GM12878 (cell line): ENCODE data around the gene TRIM45. TPM values are rescaled to one million over a fixed set of nuclear protein-coding genes. Genes with fewer than 3 reads are reported as not detected.
A peak's percentile ranks its signal among the peaks of the same experiment; 100 is the strongest.

ENCODE experiments used
- ATAC-seq: fragments of 200-7000 bp; cut with Tn5 transposase; 3 replicates; pipeline ENCODE4 v1.9.1; 2020; ENCODE audit warnings: mild to moderate bottlenecking, moderate library complexity
- BruUV-seq: library from RNA; stranded (reverse); fragments of 400-500 nt; replicated peaks from 2 replicates; lab custom pipeline; 2021; lab: Mats Ljungman, UMichigan
- CTCF ChIA-PET: fragments of 300-600 bp; sonication (Branson Sonifier 250); formaldehyde crosslinking; extraction: SDS; loops from one replicate; lab custom pipeline; 2021; ENCODE audit warnings: inconsistent platforms; lab: Yijun Ruan, JAX
- POLR2A ChIA-PET: fragments of 350-600 bp; formaldehyde crosslinking; extraction: SDS; loops from one replicate; lab custom pipeline; 2021; ENCODE audit warnings: inconsistent platforms; lab: Charles Lee
- RAD21 ChIA-PET: fragments of 300-600 bp; sonication (Branson Sonifier 250); formaldehyde crosslinking; loops from one replicate; lab custom pipeline; 2023; ENCODE audit warnings: antibody characterized with exemption; ENCODE audit not compliant: unreplicated experiment; lab: Charles Lee
- SMC1A ChIA-PET: fragments of 300-600 bp; sonication (Branson Sonifier 250); formaldehyde crosslinking; loops from one replicate; lab custom pipeline; 2023; ENCODE audit not compliant: unreplicated experiment, uncharacterized antibody; lab: Charles Lee
- DNase-seq: peaks from one replicate; pipeline ENCODE4 v3.0.0-alpha.2; 2011; ENCODE audit warnings: low read depth, low spot score
- FAIRE-seq: peaks from 3 replicates; lab custom pipeline; 2011; peaks lifted over from hg19 to GRCh38; lab: Jason Lieb, UNC
- H2AFZ ChIP-seq: 2 replicates; pipeline ENCODE4 v1.6.0; 2011; ENCODE audit warnings: low read depth, low read length, control low read depth; ENCODE audit not compliant: control insufficient read depth
- H3K27ac ChIP-seq: 2 replicates; pipeline ENCODE4 v1.5.1; 2011; ENCODE audit warnings: control low read depth; ENCODE audit not compliant: control insufficient read depth, insufficient read depth
- H3K27me3 ChIP-seq, 2 experiments: replicated peaks in 1 of 2; 2 replicates each; pipeline versions ENCODE4 v1.6.0 to v1.6.1; 2011; ENCODE audit warnings: low read length in 1 of 2; ENCODE audit not compliant: control insufficient read depth in 2 of 2, insufficient read depth in 2 of 2
- H3K36me3 ChIP-seq, 2 experiments: 2 replicates each; pipeline ENCODE4 v1.5.1; 2011; ENCODE audit warnings: low read length in 1 of 2; ENCODE audit not compliant: control insufficient read depth in 2 of 2, insufficient read depth in 2 of 2
- H3K4me1 ChIP-seq: 2 replicates; pipeline ENCODE4 v1.6.1; 2011; ENCODE audit warnings: mild to moderate bottlenecking, low read length, moderate library complexity, mixed read lengths; ENCODE audit not compliant: control insufficient read depth, insufficient read depth
- H3K4me2 ChIP-seq: 2 replicates; pipeline ENCODE4 v1.6.0; 2011; ENCODE audit warnings: control low read depth; ENCODE audit not compliant: control insufficient read depth, insufficient read depth
- H3K4me3 ChIP-seq: fragments of 200-600 bp; sonication (generic); 2 replicates; pipeline ENCODE4 v1.5.1; 2016
- H3K79me2 ChIP-seq: 2 replicates; pipeline ENCODE4 v1.6.0; 2011; ENCODE audit warnings: low read length; ENCODE audit not compliant: control insufficient read depth, insufficient read depth
- H3K9ac ChIP-seq: 2 replicates; pipeline ENCODE4 v1.8.0; 2011; ENCODE audit warnings: low read length, control low read depth, mixed read lengths; ENCODE audit not compliant: control insufficient read depth, insufficient read depth
- H3K9me3 ChIP-seq: replicated peaks from 3 replicates; pipeline ENCODE4 v1.5.1; 2011; ENCODE audit warnings: mild to moderate bottlenecking, low read length; ENCODE audit not compliant: control insufficient read depth, insufficient read depth
- H4K20me1 ChIP-seq: 2 replicates; pipeline ENCODE4 v1.6.0; 2011; ENCODE audit not compliant: control insufficient read depth, insufficient read depth
- BCL3 ChIP-seq: IDR thresholded peaks from 2 replicates; pipeline ENCODE4 v1.6.1; 2011; ENCODE audit warnings: borderline replicate concordance, low read depth, mild to moderate bottlenecking, moderate library complexity, low read length; ENCODE audit not compliant: insufficient read depth, poor library complexity, severe bottlenecking
- PBX3 ChIP-seq: IDR thresholded peaks from 2 replicates; pipeline ENCODE4 v1.6.1; 2011; ENCODE audit warnings: mild to moderate bottlenecking, low read depth, low read length, moderate library complexity; ENCODE audit not compliant: insufficient replicate concordance
- ZNF687 ChIP-seq: fragments of 450-650 bp; IDR thresholded peaks from 2 replicates; pipeline ENCODE4 v1.6.1; 2017; ENCODE audit warnings: mild to moderate bottlenecking, moderate library complexity
- WGBS: methylation state at CpG from one replicate; pipeline ENCODE4 v1.1.6; 2016; ENCODE audit warnings: low lambda C conversion rate; ENCODE audit not compliant: insufficient replicate concordance, insufficient coverage; ENCODE audit errors: missing lambda C conversion rate; 5-methylcytosine and 5-hydroxymethylcytosine counted together
- in situ Hi-C: fragments of 300-500 bp; cut with MboI; formaldehyde crosslinking; loops from 9 replicates; pipeline ENCODE4 v1.14.3; 2018; ENCODE audit warnings: mixed read lengths
- intact Hi-C: fragments of 100-400 bp; cut with micrococcal nuclease; formaldehyde crosslinking; loops from one replicate; pipeline ENCODE4 v1.14.2; 2022; ENCODE audit not compliant: unreplicated experiment
- polyA plus RNA-seq, 11 experiments: library from polyadenylated mRNA; depleted of rRNA in 4 of 11; unstranded in 6 of 11; stranded (reverse) in 5 of 11; fragments of >200 nt; fragmentation: Nextera tagmentation in 4 of 11; fragmentation: Illumina TruSeq in 1 of 11; extraction: Ambion mirVana in 4 of 11; extraction: Trizol in 1 of 11; gene quantifications; 1 replicate in 1 of 11; 2 replicates in 10 of 11; pipeline versions ENCODE4 v1.2.1 to v1.2.3, GENCODE V29; 2011 to 2016; ENCODE audit warnings: inconsistent platforms in 2 of 11, missing spikeins in 2 of 11, low read depth in 1 of 11
- total RNA-seq, 4 experiments: library from RNA; depleted of rRNA in 3 of 4; stranded (reverse); fragments of >200 nt in 3 of 4; fragmentation: Illumina TruSeq in 1 of 4; extraction: Trizol in 1 of 4; gene quantifications; 2 replicates each; pipeline versions ENCODE4 v1.2.1 to v1.2.3, GENCODE V29; 2013 to 2021

TRIM45 gene
- total and polyA plus RNA-seq, 10 of the 15 experiments (the other 5 are each of a cell fraction or from before 2014, with no cell fraction given) = 0.31 to 0.86 (median 0.46) TPM

GRCh38 chr1:117077267-117077666 is 44.3 kb downstream of the TRIM45 start:
- H3K79me2 ChIP-seq = peaks cover 3% of the 10 kb centered on the region
- no peak overlapping the region for H2AFZ ChIP-seq
- FAIRE-seq (no peak), ATAC-seq (peak; percentile 27; the same call in 2 of the 3 replicates), DNase-seq (no peak)
- H3K36me3 ChIP-seq = peaks cover 31 to 47% of the 10 kb centered on the region in 2 experiments
- SMC1A ChIA-PET = interaction anchor here (0.9 kb wide), 1 partner anchor 52 kb away, joined by 3 read pairs; no protein-coding TSS in a partner anchor
- TF ChIP-seq BCL3 (peak; percentile 85), ZNF687 (no peak), PBX3 (peak; percentile 24)
- no peak overlapping the region for H3K4me2 ChIP-seq
- POLR2A ChIA-PET = no interaction called here
- H3K27me3 ChIP-seq = no peaks in the 10 kb centered on the region
- in situ Hi-C loops (loop anchor here (10.0 kb wide), 1 partner anchor 692 kb away; no protein-coding TSS in a partner anchor), intact Hi-C loops (no loop called here)
- RAD21 ChIA-PET = no interaction called here
- H3K9ac ChIP-seq = no peak overlapping the region
- CTCF ChIA-PET = no interaction called here
- no peaks in the 10 kb centered on the region for H4K20me1 ChIP-seq
- H3K4me3 ChIP-seq = no peak overlapping the region
- H3K27ac ChIP-seq = no peak overlapping the region
- WGBS = 50% methylated on average over 3 of the region's 3 CpGs
- no peaks in the 10 kb centered on the region for H3K4me1 ChIP-seq
- no peaks in the 10 kb centered on the region for H3K9me3 ChIP-seq
- BruUV-seq = no TSS peak
